ENCODE results near the gene EVI2B. TPM values are rescaled to one million over a fixed set of nuclear protein-coding genes. Genes with fewer than 3 reads are reported as not detected.

The EVI2B gene
- total RNA-seq, 1 experiment from 2014 or later = not detected

DNA sequence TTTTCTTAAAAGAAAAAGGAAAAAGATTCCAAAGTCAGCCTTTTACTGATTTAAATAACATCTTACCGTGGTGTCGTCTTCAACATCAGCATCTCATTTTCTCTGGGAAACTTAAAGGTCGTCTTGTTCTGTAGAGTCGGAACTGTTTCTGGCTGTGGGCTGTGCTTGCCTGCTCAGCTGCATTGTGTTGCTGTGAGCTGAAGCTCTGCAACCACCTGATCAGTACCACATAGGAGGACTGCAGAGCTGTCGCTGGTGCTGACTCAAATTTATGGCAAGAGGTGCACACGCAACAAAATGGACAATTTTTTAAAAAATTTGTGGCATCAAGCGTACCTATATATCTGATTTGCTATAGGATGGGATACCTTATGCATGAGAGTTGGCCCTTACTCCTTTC is 16.8 kb downstream of the EVI2B start, which contains the start of gene OMG:
Gene OMG, minus strand, starts transcription at position 150 of the 400 bp plus-strand sequence. CDS start 908 bp downstream, outside the sequence.
- Mint-ChIP-seq H3K4me1 (ENCODE audit: low read depth, unreplicated experiment) (peaks cover 9% of the 10 kb centered on the region), H3K36me3 (ENCODE audit: insufficient read depth, unreplicated experiment) (no peaks in the 10 kb centered on the region), H3K27ac (ENCODE audit: unreplicated experiment) (no peak within 1 kb of the TSS), H3K9me3 (ENCODE audit: low read depth, unreplicated experiment) (no peaks in the 10 kb centered on the region), H3K4me3 (ENCODE audit: low read depth, unreplicated experiment) (no peak within 1 kb of the TSS), H3K27me3 (ENCODE audit: unreplicated experiment) (no peaks in the 10 kb centered on the region)
- intact Hi-C loops (cut with micrococcal nuclease; ENCODE audit: unreplicated experiment) = no loop called here
- no peak for DNase-seq
- TF ChIP-seq, protein P1, sequence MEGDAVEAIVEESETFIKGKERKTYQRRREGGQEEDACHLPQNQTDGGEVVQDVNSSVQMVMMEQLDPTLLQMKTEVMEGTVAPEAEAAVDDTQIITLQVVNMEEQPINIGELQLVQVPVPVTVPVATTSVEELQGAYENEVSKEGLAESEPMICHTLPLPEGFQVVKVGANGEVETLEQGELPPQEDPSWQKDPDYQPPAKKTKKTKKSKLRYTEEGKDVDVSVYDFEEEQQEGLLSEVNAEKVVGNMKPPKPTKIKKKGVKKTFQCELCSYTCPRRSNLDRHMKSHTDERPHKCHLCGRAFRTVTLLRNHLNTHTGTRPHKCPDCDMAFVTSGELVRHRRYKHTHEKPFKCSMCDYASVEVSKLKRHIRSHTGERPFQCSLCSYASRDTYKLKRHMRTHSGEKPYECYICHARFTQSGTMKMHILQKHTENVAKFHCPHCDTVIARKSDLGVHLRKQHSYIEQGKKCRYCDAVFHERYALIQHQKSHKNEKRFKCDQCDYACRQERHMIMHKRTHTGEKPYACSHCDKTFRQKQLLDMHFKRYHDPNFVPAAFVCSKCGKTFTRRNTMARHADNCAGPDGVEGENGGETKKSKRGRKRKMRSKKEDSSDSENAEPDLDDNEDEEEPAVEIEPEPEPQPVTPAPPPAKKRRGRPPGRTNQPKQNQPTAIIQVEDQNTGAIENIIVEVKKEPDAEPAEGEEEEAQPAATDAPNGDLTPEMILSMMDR (IDR thresholded peaks at IDR 0.05; ENCODE audit: unreplicated experiment) = no peak
- CTCF ChIA-PET = no interaction called here
- no TSS peak for BruUV-seq (replicated peaks)

- peaks cover 9% of the 10 kb centered on the region for H3K4me1 Mint-ChIP-seq (ENCODE audit: low read depth, unreplicated experiment)
- TF ChIP-seq, protein P1 (IDR thresholded peaks at IDR 0.05; ENCODE audit: unreplicated experiment) = no peak
- H3K36me3 Mint-ChIP-seq (ENCODE audit: insufficient read depth, unreplicated experiment) = no peaks in the 10 kb centered on the region
- H3K27ac Mint-ChIP-seq (ENCODE audit: unreplicated experiment) = no peak overlapping the region
- no peaks in the 10 kb centered on the region for H3K9me3 Mint-ChIP-seq (ENCODE audit: low read depth, unreplicated experiment)
- H3K4me3 Mint-ChIP-seq (ENCODE audit: low read depth, unreplicated experiment) = no peak overlapping the region
- intact Hi-C loops (cut with micrococcal nuclease; ENCODE audit: unreplicated experiment) = no loop called here
- CTCF ChIA-PET = interaction anchor here (0.6 kb wide), 1 partner anchor 401 kb away, joined by 3 read pairs; no protein-coding TSS in a partner anchor
- no peak for DNase-seq
- H3K27me3 Mint-ChIP-seq (ENCODE audit: unreplicated experiment) = no peaks in the 10 kb centered on the region
- no TSS peak for BruUV-seq (replicated peaks)
These were observed 17.7 kb downstream of the EVI2B start for GRCh38 chr17:31296142-31296541.

- CTCF ChIA-PET = no interaction called here
- no peaks in the 10 kb centered on the region for H3K27me3 Mint-ChIP-seq (ENCODE audit: unreplicated experiment)
These were observed 18.4 kb downstream of the EVI2B start for GRCh38 chr17:31295489-31295871.

GRCh38 chr17:31294820-31295488 is 18.9 kb downstream of the EVI2B start:
- TF ChIP-seq, protein P1 (IDR thresholded peaks at IDR 0.05; ENCODE audit: unreplicated experiment) = no peak
- no peak overlapping the region for H3K4me3 Mint-ChIP-seq (ENCODE audit: low read depth, unreplicated experiment)
- no peak overlapping the region for H3K27ac Mint-ChIP-seq (ENCODE audit: unreplicated experiment)
- no TSS peak for BruUV-seq (replicated peaks)
- intact Hi-C loops (cut with micrococcal nuclease; ENCODE audit: unreplicated experiment) = no loop called here
- CTCF ChIA-PET = interaction anchor here (1.1 kb wide), 1 partner anchor 44 kb away, joined by 3 read pairs; no protein-coding TSS in a partner anchor
- H3K36me3 Mint-ChIP-seq (ENCODE audit: insufficient read depth, unreplicated experiment) = no peaks in the 10 kb centered on the region
- no peaks in the 10 kb centered on the region for H3K9me3 Mint-ChIP-seq (ENCODE audit: low read depth, unreplicated experiment)
- H3K4me1 Mint-ChIP-seq (ENCODE audit: low read depth, unreplicated experiment) = peaks cover 6% of the 10 kb centered on the region
- DNase-seq = no peak
- no peaks in the 10 kb centered on the region for H3K27me3 Mint-ChIP-seq (ENCODE audit: unreplicated experiment)

More at GRCh38 chr17:31295489-31295871, 18.4 kb downstream of the EVI2B start:
- H3K4me1 Mint-ChIP-seq (ENCODE audit: low read depth, unreplicated experiment) = peaks cover 9% of the 10 kb centered on the region
- H3K9me3 Mint-ChIP-seq (ENCODE audit: low read depth, unreplicated experiment) = no peaks in the 10 kb centered on the region
- intact Hi-C loops (cut with micrococcal nuclease; ENCODE audit: unreplicated experiment) = no loop called here
- no peak for DNase-seq
- TF ChIP-seq, protein P1 (IDR thresholded peaks at IDR 0.05; ENCODE audit: unreplicated experiment) = no peak
- no TSS peak for BruUV-seq (replicated peaks)
- H3K27ac Mint-ChIP-seq (ENCODE audit: unreplicated experiment) = no peak overlapping the region
- no peak overlapping the region for H3K4me3 Mint-ChIP-seq (ENCODE audit: low read depth, unreplicated experiment)
- H3K36me3 Mint-ChIP-seq (ENCODE audit: insufficient read depth, unreplicated experiment) = no peaks in the 10 kb centered on the region
